Subcutaneous adipose tissue (tissue), 4 donors: ENCODE measurements around the gene EMP1. TPM values are rescaled to one million over a fixed set of nuclear protein-coding genes. Genes with fewer than 3 reads are reported as not detected.

ENCODE experiments used
- total RNA-seq, 4 donors: library from RNA; depleted of rRNA; stranded (reverse); fragments of >200 nt; gene quantifications; one replicate each; pipeline ENCODE4 v1.1.0, GENCODE V29; 2016
- TF ChIP-seq, protein P1 (sequence below): fragments of 450-650 bp; IDR thresholded peaks from one replicate; pipeline ENCODE4 v1.5.1; 2016; ENCODE audit warnings: low read depth, mild to moderate bottlenecking, control low read depth, antibody characterized with exemption, moderate library complexity

The EMP1 gene
- total RNA-seq, 4 donors from 2014 or later, result 583 to 987 (median 676) TPM

DNA sequence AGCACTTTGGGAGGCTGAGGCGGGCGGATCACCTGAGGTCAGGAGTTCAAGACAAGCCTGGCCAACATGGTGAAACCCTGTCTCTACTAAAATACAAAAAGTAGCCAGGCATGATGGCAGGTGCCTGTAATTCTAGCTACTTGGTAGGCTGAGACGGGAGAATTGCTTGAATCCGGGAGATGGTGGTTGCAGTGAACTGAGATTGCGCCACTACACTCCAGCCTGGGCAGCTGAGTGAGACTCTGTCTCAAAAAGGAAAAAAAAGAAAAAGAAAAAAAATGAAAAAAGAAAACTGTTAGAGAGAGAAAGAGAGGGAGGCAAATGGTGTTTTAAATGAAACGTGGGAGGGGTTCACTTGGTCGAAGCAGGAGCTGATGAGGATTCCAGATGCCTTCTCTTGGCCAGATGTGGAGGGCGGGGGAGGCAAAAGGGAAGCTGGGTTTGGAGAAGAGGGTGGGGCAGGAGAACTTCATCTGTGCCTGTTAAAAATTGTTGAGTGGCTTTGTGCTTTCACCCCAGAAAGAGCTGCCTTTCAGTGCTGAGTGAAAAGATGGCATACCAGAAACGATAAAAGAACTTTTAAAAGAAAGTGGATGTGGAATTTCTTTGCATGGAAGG is 1.1 kb downstream of the EMP1 start:
- TF ChIP-seq, protein P1, sequence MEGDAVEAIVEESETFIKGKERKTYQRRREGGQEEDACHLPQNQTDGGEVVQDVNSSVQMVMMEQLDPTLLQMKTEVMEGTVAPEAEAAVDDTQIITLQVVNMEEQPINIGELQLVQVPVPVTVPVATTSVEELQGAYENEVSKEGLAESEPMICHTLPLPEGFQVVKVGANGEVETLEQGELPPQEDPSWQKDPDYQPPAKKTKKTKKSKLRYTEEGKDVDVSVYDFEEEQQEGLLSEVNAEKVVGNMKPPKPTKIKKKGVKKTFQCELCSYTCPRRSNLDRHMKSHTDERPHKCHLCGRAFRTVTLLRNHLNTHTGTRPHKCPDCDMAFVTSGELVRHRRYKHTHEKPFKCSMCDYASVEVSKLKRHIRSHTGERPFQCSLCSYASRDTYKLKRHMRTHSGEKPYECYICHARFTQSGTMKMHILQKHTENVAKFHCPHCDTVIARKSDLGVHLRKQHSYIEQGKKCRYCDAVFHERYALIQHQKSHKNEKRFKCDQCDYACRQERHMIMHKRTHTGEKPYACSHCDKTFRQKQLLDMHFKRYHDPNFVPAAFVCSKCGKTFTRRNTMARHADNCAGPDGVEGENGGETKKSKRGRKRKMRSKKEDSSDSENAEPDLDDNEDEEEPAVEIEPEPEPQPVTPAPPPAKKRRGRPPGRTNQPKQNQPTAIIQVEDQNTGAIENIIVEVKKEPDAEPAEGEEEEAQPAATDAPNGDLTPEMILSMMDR, result no peak

DNA sequence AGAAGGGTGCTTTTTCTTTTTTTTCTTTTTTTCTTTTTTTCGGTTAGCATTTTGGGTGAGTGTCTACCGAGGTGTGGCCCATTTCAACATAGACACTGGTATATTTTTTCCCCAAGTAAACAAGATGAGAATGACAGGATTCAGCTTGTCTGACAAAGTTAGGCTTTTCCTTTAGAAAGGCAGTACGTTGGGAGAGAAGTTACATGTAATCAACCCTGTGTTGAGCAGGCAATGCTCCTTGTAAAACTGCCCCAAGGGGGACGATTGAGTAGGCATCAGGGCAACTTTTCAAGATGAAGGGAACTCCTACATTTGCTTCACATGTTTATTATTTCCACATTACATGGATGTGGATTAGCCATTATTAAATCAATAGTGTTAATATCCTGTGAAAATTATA is 1.7 kb downstream of the EMP1 start:
- TF ChIP-seq, protein P1, result no peak

DNA sequence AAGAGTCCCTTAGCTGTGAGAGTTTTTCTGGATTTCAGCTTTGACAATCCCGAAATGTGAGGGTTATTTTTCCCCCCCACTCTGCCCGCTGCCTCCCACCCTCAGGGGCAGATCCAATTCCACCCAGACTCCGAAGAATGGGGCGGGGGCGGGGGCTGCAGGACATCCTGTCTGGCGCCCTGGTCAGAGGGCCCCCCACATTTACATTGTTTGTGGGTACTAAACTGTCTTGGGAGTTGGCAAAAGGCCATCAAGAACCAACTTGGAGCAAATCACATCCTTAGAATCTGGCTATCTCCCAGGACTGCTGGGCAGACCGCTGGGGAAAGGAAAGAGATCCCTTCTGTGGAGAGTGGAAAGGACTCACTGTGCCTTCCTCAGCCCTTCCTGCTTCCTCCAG is 2.4 kb downstream of the EMP1 start:
- TF ChIP-seq, protein P1, result no peak

DNA sequence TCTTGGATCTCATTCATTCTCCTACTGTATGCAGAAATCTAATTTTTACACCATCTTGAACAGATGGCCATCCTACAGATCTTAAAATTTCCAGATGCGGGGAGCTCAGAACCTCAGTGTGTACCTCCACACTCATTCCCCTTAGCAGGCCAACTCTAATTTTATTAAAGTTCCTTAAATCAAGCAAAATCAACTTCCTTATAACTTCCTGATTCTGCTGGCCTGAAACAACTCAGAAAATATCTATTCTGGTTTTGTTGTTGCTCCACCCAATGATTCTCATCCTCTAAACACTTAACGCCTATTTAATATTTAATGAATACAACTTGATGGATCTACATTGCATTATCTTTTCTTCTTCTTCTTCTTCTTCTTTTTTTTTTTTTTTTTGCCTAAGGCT is 3.1 kb downstream of the EMP1 start:
- TF ChIP-seq, protein P1, result no peak

DNA sequence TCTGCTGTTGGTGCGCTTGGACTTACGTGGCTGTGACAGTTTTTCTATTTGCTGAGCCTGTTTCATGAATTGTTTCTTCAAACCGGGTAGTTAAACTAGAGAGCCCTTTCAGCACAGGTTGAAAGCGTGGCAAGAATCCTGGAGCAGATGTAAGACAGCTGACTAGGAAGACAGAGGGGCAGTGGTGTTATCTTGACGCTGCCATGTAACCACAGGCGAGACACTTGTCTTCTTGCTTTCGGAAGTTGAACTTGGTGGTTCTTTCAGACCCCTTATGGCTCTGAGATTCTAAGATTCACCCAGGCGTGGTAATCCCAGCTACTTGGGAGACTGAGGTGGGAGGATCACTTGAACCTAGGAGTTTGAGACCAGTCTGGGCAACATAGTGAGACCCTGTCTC is 4.3 kb downstream of the EMP1 start:
- TF ChIP-seq, protein P1, result no peak

DNA sequence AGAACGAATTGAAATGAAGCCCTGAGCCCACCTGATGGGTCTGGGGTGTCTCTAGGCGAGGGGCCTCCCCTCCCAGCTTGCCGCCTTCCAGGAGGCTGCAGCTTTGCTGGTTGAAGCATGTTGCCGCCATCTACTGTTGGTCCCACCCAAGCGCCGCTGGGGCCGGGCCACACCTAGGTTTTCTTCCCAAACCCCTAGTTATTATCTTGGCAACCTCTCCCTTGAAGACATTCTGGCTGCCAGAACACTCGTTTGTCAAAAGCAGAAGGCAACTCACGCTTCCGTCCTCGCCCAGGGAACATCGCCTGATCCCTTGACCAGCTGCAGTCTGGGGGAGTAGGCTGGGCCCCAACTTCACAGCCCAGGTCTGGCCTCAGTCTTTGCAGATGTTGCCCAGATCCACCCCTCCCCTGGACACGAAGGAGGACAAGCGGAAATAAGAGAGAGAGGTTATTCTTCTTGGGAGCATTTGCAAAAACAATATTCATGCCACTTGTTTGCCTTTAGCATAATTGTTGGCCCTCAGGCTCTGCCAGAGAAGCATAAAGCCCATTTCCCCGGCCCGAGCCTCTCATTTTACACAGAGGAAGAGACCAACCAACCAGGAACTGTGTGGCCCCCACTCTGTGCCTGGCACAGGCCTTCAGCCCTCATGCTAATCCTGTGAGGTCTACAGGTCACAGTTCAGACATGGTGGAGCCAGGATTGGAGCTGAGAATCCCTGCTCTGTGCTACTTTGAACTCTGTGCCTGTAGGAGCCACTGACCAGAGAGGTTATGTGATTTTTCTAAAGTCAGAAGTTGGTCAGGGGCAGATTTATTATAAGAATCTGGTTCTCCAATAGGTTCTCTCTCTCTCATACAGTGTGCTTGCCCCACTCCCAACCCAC is 6.8 kb downstream of the EMP1 start:
- TF ChIP-seq, protein P1, result no peak

DNA sequence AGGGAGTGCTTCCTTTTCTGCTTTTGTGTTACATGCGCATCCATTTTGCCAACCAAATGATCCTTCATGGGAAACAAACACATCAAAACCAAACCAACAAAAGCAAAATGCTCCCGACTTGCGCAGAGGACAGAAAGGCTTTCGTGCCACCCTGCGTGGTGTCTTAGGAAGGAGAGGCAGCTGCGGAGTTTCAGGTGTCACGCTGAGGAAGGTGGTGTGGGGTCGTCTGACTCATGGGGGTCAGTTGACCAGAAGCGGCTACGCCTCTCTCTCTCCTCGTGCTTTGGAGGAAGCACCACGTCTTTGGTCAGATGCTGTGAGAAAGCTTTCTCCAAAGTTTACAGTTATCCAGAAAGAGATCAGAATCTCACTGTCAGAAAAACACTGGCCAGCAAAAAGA is 7.9 kb downstream of the EMP1 start:
- TF ChIP-seq, protein P1, result no peak
